ENCODE results near the gene TMEM135.
"Not testable (repeated sequence)": the region's sequence is repeated elsewhere in the genome, so short reads cannot be mapped to it uniquely, and the experiment has no call there.

DNA sequence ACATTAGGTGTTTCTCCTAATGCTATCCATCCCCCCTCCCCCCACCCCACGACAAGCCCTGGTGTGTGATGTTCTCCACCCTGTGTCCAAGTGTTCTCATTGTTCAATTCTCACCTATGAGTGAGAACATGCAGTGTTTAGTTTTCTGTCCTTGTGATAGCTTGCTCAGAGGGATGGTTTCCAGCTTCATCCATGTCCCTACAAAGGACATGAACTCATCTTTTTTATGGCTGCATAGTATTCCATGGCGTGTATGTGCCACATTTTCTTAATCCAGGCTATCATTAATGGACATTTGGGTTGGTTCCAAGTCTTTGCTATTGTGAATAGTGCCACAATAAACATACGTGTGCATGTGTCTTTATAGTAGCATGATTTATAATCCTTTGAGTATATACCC, 69.6 kb downstream of the TMEM135 start:
- TF ChIP-seq POLR2A (IDR thresholded peaks at IDR 0.05); EP300 (IDR thresholded peaks at IDR 0.05; ENCODE audit: low read depth); POLR2AphosphoS5 (IDR thresholded peaks at IDR 0.05): not testable (repeated sequence)
- TF ChIP-seq, protein P1, sequence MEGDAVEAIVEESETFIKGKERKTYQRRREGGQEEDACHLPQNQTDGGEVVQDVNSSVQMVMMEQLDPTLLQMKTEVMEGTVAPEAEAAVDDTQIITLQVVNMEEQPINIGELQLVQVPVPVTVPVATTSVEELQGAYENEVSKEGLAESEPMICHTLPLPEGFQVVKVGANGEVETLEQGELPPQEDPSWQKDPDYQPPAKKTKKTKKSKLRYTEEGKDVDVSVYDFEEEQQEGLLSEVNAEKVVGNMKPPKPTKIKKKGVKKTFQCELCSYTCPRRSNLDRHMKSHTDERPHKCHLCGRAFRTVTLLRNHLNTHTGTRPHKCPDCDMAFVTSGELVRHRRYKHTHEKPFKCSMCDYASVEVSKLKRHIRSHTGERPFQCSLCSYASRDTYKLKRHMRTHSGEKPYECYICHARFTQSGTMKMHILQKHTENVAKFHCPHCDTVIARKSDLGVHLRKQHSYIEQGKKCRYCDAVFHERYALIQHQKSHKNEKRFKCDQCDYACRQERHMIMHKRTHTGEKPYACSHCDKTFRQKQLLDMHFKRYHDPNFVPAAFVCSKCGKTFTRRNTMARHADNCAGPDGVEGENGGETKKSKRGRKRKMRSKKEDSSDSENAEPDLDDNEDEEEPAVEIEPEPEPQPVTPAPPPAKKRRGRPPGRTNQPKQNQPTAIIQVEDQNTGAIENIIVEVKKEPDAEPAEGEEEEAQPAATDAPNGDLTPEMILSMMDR (IDR thresholded peaks at IDR 0.05): not testable (repeated sequence)

All from transverse colon (tissue), 4 donors.